PC-3 (cell line): ENCODE results near the gene BTBD19.
"Not testable (repeated sequence)": the region's sequence is repeated elsewhere in the genome, so short reads cannot be mapped to it uniquely, and the experiment has no call there.

Experiments
- CTCF ChIP-seq: fragments of 300-600 bp; sonication (generic); conservative IDR thresholded peaks from 2 replicates; pipeline ENCODE4 v1.5.1; 2017; ENCODE audit warnings: antibody characterized with exemption, low read depth, mild to moderate bottlenecking, low read length
- EZH2 ChIP-seq: fragments of 300-600 bp; sonication (generic); IDR thresholded peaks from one replicate; pipeline ENCODE4 v1.6.1; 2017; ENCODE audit warnings: antibody characterized with exemption, mild to moderate bottlenecking, low read length; ENCODE audit not compliant: unreplicated experiment

GRCh38 chr1:44838294-44838693 lies 30.0 kb downstream of the BTBD19 start:
- TF ChIP-seq CTCF, EZH2: not testable (repeated sequence)
